MM.1S (cell line): ENCODE measurements around the gene RHOB.

Source experiments
- DNase-seq: peaks from one replicate; pipeline ENCODE4 v3.0.0-alpha.2; 2015
- H2AFZ ChIP-seq: fragments of 300-600 bp; sonication (generic); 2 replicates; pipeline ENCODE4 v1.6.0; 2016; ENCODE audit warnings: antibody characterized with exemption, low read length
- H3F3A ChIP-seq: fragments of 300-600 bp; sonication (generic); 2 replicates; pipeline ENCODE4 v1.6.1; 2016; ENCODE audit warnings: mild to moderate bottlenecking, antibody characterized with exemption, low read length, moderate library complexity, mixed read lengths; ENCODE audit not compliant: insufficient read depth
- H3K27ac ChIP-seq: fragments of 300-600 bp; sonication (generic); 2 replicates; pipeline ENCODE4 v1.5.1; 2016; ENCODE audit warnings: mild to moderate bottlenecking, low read length
- H3K27me3 ChIP-seq: fragments of 300-600 bp; sonication (generic); replicated peaks from 2 replicates; pipeline ENCODE4 v1.6.0; 2016; ENCODE audit warnings: low read length; ENCODE audit not compliant: insufficient read depth
- H3K36me3 ChIP-seq: fragments of 300-600 bp; sonication (generic); replicated peaks from 2 replicates; pipeline ENCODE4 v1.6.1; 2016; ENCODE audit warnings: mild to moderate bottlenecking, low read length, mixed read lengths; ENCODE audit not compliant: insufficient read depth
- H3K4me1 ChIP-seq: fragments of 300-600 bp; sonication (generic); 2 replicates; pipeline ENCODE4 v1.6.1; 2016; ENCODE audit warnings: low read length, mixed read lengths
- H3K4me2 ChIP-seq: fragments of 300-600 bp; sonication (generic); 2 replicates; pipeline ENCODE4 v1.6.0; 2016; ENCODE audit warnings: low read depth, low read length
- H3K4me3 ChIP-seq: fragments of 300-600 bp; sonication (generic); 2 replicates; pipeline ENCODE4 v1.5.1; 2016; ENCODE audit warnings: low read length, mixed read lengths
- H3K79me2 ChIP-seq: fragments of 300-600 bp; sonication (generic); 2 replicates; pipeline ENCODE4 v1.6.1; 2016; ENCODE audit warnings: mixed run types, low read length, mixed read lengths
- H3K9ac ChIP-seq: fragments of 300-600 bp; sonication (generic); 2 replicates; pipeline ENCODE4 v1.6.1; 2016; ENCODE audit warnings: low read length, mixed read lengths
- H3K9me2 ChIP-seq: fragments of 300-600 bp; sonication (generic); replicated peaks from 2 replicates; pipeline ENCODE4 v1.6.1; 2016; ENCODE audit warnings: mild to moderate bottlenecking, low read length, mixed read lengths; ENCODE audit not compliant: insufficient read depth
- H3K9me3 ChIP-seq: fragments of 300-600 bp; sonication (generic); replicated peaks from 2 replicates; pipeline ENCODE4 v1.6.1; 2016; ENCODE audit warnings: mild to moderate bottlenecking, low read length, mixed read lengths; ENCODE audit not compliant: insufficient read depth
- H4K20me1 ChIP-seq: fragments of 300-600 bp; sonication (generic); 2 replicates; pipeline ENCODE4 v1.6.1; 2016; ENCODE audit warnings: mild to moderate bottlenecking, low read length, moderate library complexity, mixed read lengths; ENCODE audit not compliant: insufficient read depth
- CTCF ChIP-seq: fragments of 300-600 bp; sonication (generic); IDR thresholded peaks from 2 replicates; pipeline ENCODE4 v1.5.1; 2016; ENCODE audit warnings: antibody characterized with exemption, low read length, mixed read lengths
- EZH2 ChIP-seq: fragments of 300-600 bp; sonication (generic); optimal IDR thresholded peaks from 2 replicates; pipeline ENCODE3; 2017; ENCODE audit warnings: low read depth, mild to moderate bottlenecking, antibody characterized with exemption, low read length, mixed read lengths
- EZH2phosphoT487 ChIP-seq: fragments of 300-600 bp; sonication (generic); IDR thresholded peaks from 2 replicates; pipeline ENCODE4 v1.6.1; 2018; ENCODE audit warnings: antibody characterized with exemption, low read length

Gene RHOB

DNA sequence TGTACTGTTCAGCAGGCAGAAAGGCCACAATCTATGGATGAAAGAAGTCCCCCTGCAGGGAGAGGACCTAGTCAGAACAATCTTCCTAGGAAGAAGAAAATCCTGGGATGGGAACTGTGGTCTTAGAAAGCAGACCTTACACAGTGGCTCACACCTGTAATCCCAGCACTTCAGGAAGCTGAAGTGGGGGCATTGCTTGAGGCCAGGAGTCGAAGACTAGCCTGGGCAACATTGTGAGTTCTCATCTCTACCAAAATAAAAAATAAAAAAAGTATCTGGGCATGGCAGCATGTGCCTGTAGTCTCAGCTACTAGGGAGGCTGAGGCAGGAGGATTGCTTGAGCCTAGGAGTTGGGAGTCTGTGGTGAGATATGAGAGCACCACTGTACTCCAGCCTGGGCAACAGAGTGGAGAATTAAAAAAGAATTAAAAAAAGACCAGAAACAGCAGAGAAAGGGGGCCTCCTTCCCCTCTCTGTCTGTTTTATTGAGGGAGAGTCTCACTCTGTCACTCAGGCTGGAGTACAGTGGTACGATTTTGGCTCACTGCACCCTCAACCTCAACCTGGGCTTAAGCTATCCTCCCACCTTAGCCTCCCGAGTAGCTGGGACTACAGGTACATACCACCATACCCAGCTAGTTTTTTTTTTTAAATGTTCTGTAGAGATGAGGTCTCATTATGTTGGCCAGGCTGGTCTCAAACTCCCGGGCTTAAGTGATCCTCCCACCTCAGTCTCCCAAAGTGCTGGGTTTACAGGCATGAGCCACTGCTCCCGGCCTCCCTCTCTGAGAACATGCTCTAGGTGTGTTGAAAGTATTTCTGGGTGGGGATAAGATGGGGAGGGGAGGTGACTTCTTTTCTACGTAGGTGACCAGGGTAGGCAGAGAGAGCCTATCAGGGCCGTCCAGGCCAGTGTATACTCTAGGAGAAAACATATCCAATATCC is 7.4 kb downstream of the RHOB start:
- peaks cover 9% of the 10 kb centered on the region; the same call in 1 of the 2 replicates for H3F3A ChIP-seq
- H2AFZ ChIP-seq: no peak overlapping the region
- no peak for DNase-seq
- H3K9ac ChIP-seq: no peak overlapping the region
- H3K4me3 ChIP-seq: no peak overlapping the region
- no peak overlapping the region for H3K27ac ChIP-seq
- H4K20me1 ChIP-seq: no peaks in the 10 kb centered on the region
- TF ChIP-seq EZH2phosphoT487 (no peak), CTCF (no peak), EZH2 (no peak)
- no peak overlapping the region for H3K4me2 ChIP-seq
- peaks cover 8% of the 10 kb centered on the region for H3K4me1 ChIP-seq
- H3K27me3 ChIP-seq: no peaks in the 10 kb centered on the region
- no peaks in the 10 kb centered on the region for H3K36me3 ChIP-seq
- no peaks in the 10 kb centered on the region for H3K9me3 ChIP-seq
- no peaks in the 10 kb centered on the region for H3K79me2 ChIP-seq
- H3K9me2 ChIP-seq: no peaks in the 10 kb centered on the region

GRCh38 chr2:20455076-20455587 is 8.3 kb downstream of the RHOB start:
- H2AFZ ChIP-seq: no peak overlapping the region
- no peaks in the 10 kb centered on the region for H3K36me3 ChIP-seq
- H3K4me1 ChIP-seq: no peaks in the 10 kb centered on the region
- no peaks in the 10 kb centered on the region for H3K9me3 ChIP-seq
- H3K79me2 ChIP-seq: no peaks in the 10 kb centered on the region
- no peak overlapping the region for H3K9ac ChIP-seq
- peaks cover under 1% of the 10 kb centered on the region; the same call in 1 of the 2 replicates for H3F3A ChIP-seq
- H3K27me3 ChIP-seq: no peaks in the 10 kb centered on the region
- no peak for DNase-seq
- H3K27ac ChIP-seq: no peak overlapping the region
- no peaks in the 10 kb centered on the region for H3K9me2 ChIP-seq
- TF ChIP-seq EZH2phosphoT487 (no peak), CTCF (no peak), EZH2 (no peak)
- H4K20me1 ChIP-seq: no peaks in the 10 kb centered on the region
- H3K4me2 ChIP-seq: no peak overlapping the region
- no peak overlapping the region for H3K4me3 ChIP-seq

GRCh38 chr2:20456116-20456571 is 9.3 kb downstream of the RHOB start:
- Histone ChIP-seq H4K20me1 (no peaks in the 10 kb centered on the region), H3K4me3 (no peak overlapping the region), H3K9me3 (no peaks in the 10 kb centered on the region), H3K27ac (no peak overlapping the region), H3K9me2 (no peaks in the 10 kb centered on the region), H3K36me3 (no peaks in the 10 kb centered on the region), H3K79me2 (no peaks in the 10 kb centered on the region), H3K9ac (no peak overlapping the region), H3F3A (no peaks in the 10 kb centered on the region), H3K4me2 (no peak overlapping the region), H3K27me3 (no peaks in the 10 kb centered on the region), H2AFZ (no peak overlapping the region), H3K4me1 (no peaks in the 10 kb centered on the region)
- DNase-seq: no peak
- TF ChIP-seq EZH2 (no peak), EZH2phosphoT487 (no peak), CTCF (no peak)
